Endodermal cell (in vitro differentiated cells): Measurements from ENCODE around the gene TATDN2. TPM values are rescaled to one million over a fixed set of nuclear protein-coding genes. Genes with fewer than 3 reads are reported as not detected.

Experiments used
- DNase-seq: peaks from one replicate; pipeline ENCODE4 v3.0.0-alpha.2; 2017
- H3K27ac ChIP-seq: 2 replicates; pipeline ENCODE4 v1.5.1; 2013; ENCODE audit warnings: mild to moderate bottlenecking, low read depth, low read length, moderate library complexity
- H3K27me3 ChIP-seq: 2 replicates; pipeline ENCODE4 v1.6.1; 2013; ENCODE audit warnings: mild to moderate bottlenecking, low read length, moderate library complexity; ENCODE audit not compliant: insufficient read depth, control insufficient read depth, poor library complexity, severe bottlenecking
- H3K36me3 ChIP-seq: 2 replicates; pipeline ENCODE4 v1.7.0; 2013; ENCODE audit warnings: mild to moderate bottlenecking, low read length, moderate library complexity; ENCODE audit not compliant: control insufficient read depth, insufficient read depth
- H3K4me1 ChIP-seq: one replicate; pipeline ENCODE4 v1.7.0; 2013; ENCODE audit warnings: low read length; ENCODE audit not compliant: control insufficient read depth, insufficient read depth
- H3K4me3 ChIP-seq: 2 replicates; pipeline ENCODE4 v1.5.1; 2013; ENCODE audit warnings: mild to moderate bottlenecking, low read length, moderate library complexity
- H3K9ac ChIP-seq: 2 replicates; pipeline ENCODE4 v1.6.1; 2013; ENCODE audit warnings: mild to moderate bottlenecking, low read length, moderate library complexity; ENCODE audit not compliant: poor library complexity, severe bottlenecking; ENCODE audit errors: extremely low read depth
- H3K9me3 ChIP-seq: 2 replicates; pipeline ENCODE4 v1.6.1; 2013; ENCODE audit warnings: mild to moderate bottlenecking, low read length, moderate library complexity; ENCODE audit not compliant: control insufficient read depth
- H3K27ac Mint-ChIP-seq: 2 replicates; pipeline ENCODE4 v1.8.0; 2020; ENCODE audit warnings: mixed read lengths
- H3K27me3 Mint-ChIP-seq: 2 replicates; pipeline ENCODE4 v1.8.0; 2021; ENCODE audit warnings: mild to moderate bottlenecking, mixed read lengths; ENCODE audit not compliant: insufficient read depth
- H3K36me3 Mint-ChIP-seq: 2 replicates; pipeline ENCODE4 v1.8.0; 2020; ENCODE audit warnings: low read depth, mixed read lengths
- H3K4me1 Mint-ChIP-seq: 2 replicates; pipeline ENCODE4 v1.8.0; 2020; ENCODE audit warnings: mixed read lengths
- H3K4me3 Mint-ChIP-seq: 2 replicates; pipeline ENCODE4 v1.8.0; 2020; ENCODE audit warnings: mild to moderate bottlenecking, moderate library complexity, mixed read lengths
- H3K9me3 Mint-ChIP-seq: 2 replicates; pipeline ENCODE4 v1.8.0; 2020; ENCODE audit warnings: mild to moderate bottlenecking, mixed read lengths
- CTCF ChIP-seq: fragments of 200-600 bp; sonication (generic); conservative IDR thresholded peaks from 2 replicates; pipeline ENCODE4 v1.5.0; 2021; ENCODE audit warnings: antibody characterized with exemption, mild to moderate bottlenecking
- WGBS, 2 experiments: methylation state at CpG; one replicate each; pipeline versions ENCODE4 v1.1.5 to v1.1.7; 2013; ENCODE audit warnings: missing lambda C conversion rate in 2 of 2, mixed read lengths in 1 of 2; ENCODE audit not compliant: insufficient coverage in 1 of 2, insufficient read length in 1 of 2; 5-methylcytosine and 5-hydroxymethylcytosine counted together
- total RNA-seq, 2 donors: library from RNA; stranded (reverse); fragmentation: NEBNext Ultra II Directional in 1 of 2; extraction: Animal tissue kit (Norgen Biotek cat#: 25700) in 1 of 2; gene quantifications; 2 replicates in 1 of 2; 3 replicates in 1 of 2; pipeline ENCODE4 v1.2.1, GENCODE V29; 2021

The TATDN2 gene
- total RNA-seq, 2 donors from 2014 or later, result 34.0 to 34.1 TPM

DNA sequence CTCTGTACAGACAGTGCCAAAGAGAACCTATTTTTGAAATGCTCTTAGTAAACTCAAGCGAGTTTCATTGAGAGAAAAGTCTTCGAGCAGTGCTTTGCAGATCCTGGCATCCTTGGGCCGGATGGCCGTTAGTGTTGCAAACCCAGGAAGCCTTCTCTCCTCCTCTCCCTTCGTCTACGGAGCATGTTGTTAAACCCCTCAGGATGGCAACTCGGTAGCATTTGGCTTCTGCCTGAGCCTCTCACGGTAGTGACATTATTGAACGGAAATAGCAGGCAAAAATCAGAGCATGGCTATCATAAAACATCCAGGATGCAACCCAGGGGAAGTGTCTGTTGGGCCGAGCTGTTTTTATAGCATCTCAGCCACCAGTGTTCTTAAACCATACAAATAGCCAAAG, 79.3 kb downstream of the TATDN2 start:
- 82 to 90% methylated on average over 8 to 10 of the region's 10 CpGs for WGBS, 2 experiments
- Mint-ChIP-seq H3K4me1 (peaks cover 15% of the 10 kb centered on the region), H3K27me3 (peaks cover 45% of the 10 kb centered on the region), H3K36me3 (no peaks in the 10 kb centered on the region), H3K9me3 (no peaks in the 10 kb centered on the region), H3K4me3 (no peak overlapping the region), H3K27ac (no peak overlapping the region)
- H3K4me3 ChIP-seq, result no peak overlapping the region
- DNase-seq, result no peak
- no peaks in the 10 kb centered on the region for H3K9me3 ChIP-seq
- H3K9ac ChIP-seq, result no peak overlapping the region
- no peaks in the 10 kb centered on the region for H3K36me3 ChIP-seq
- H3K27ac ChIP-seq, result no peak overlapping the region
- no peak for TF ChIP-seq CTCF
- no peaks in the 10 kb centered on the region for H3K4me1 ChIP-seq
- peaks cover 53% of the 10 kb centered on the region for H3K27me3 ChIP-seq

GRCh38 chr3:10328460-10329071, 80.3 kb downstream of the TATDN2 start:
- H3K4me3 Mint-ChIP-seq, result no peak overlapping the region
- H3K27ac Mint-ChIP-seq, result no peak overlapping the region
- Histone ChIP-seq H3K27me3 (peaks cover 50% of the 10 kb centered on the region), H3K9me3 (no peaks in the 10 kb centered on the region), H3K9ac (no peak overlapping the region), H3K4me1 (no peaks in the 10 kb centered on the region), H3K27ac (no peak overlapping the region), H3K36me3 (no peaks in the 10 kb centered on the region), H3K4me3 (no peak overlapping the region)
- WGBS, 2 experiments, result 80 to 82% methylated on average over 22 to 31 of the region's 31 CpGs
- no peak for TF ChIP-seq CTCF
- no peak for DNase-seq
- no peaks in the 10 kb centered on the region for H3K9me3 Mint-ChIP-seq
- peaks cover 48% of the 10 kb centered on the region for H3K27me3 Mint-ChIP-seq
- peaks cover 15% of the 10 kb centered on the region for H3K4me1 Mint-ChIP-seq
- H3K36me3 Mint-ChIP-seq, result no peaks in the 10 kb centered on the region

- no peaks in the 10 kb centered on the region for H3K4me1 ChIP-seq
- no peak for DNase-seq
- Mint-ChIP-seq H3K9me3 (no peaks in the 10 kb centered on the region), H3K4me1 (peaks cover 15% of the 10 kb centered on the region), H3K36me3 (no peaks in the 10 kb centered on the region), H3K27ac (no peak overlapping the region), H3K27me3 (peaks cover 48% of the 10 kb centered on the region), H3K4me3 (no peak overlapping the region)
- no peak for TF ChIP-seq CTCF
- no peak overlapping the region for H3K9ac ChIP-seq
- peaks cover 45% of the 10 kb centered on the region for H3K27me3 ChIP-seq
- H3K9me3 ChIP-seq, result no peaks in the 10 kb centered on the region
- 88 to 94% methylated on average over 8 to 14 of the region's 14 CpGs for WGBS, 2 experiments
- no peaks in the 10 kb centered on the region for H3K36me3 ChIP-seq
- no peak overlapping the region for H3K27ac ChIP-seq
- H3K4me3 ChIP-seq, result no peak overlapping the region
Measured at GRCh38 chr3:10329495-10330015, 81.3 kb downstream of the TATDN2 start.
